SK-N-SH (cell line): ENCODE data around the gene CALN1.

Source experiments
- CTCF ChIP-seq: fragments of 200-600 bp; sonication (generic); IDR thresholded peaks from 2 replicates; pipeline ENCODE4 v1.6.1; 2017; ENCODE audit warnings: antibody characterized with exemption, mild to moderate bottlenecking, moderate library complexity
- FOSL2 ChIP-seq: IDR thresholded peaks from 2 replicates; pipeline ENCODE4 v1.4.0; 2012; ENCODE audit warnings: low read depth, mild to moderate bottlenecking, moderate library complexity, borderline replicate concordance
- FOXJ3 ChIP-seq: sonication (generic); formaldehyde crosslinking; IDR thresholded peaks from 2 replicates; pipeline ENCODE4 v1.5.1; 2020; ENCODE audit warnings: mild to moderate bottlenecking, missing genetic modification reagents
- GABPA ChIP-seq: IDR thresholded peaks from 2 replicates; pipeline ENCODE4 v1.4.0; 2012; ENCODE audit warnings: low read depth, mild to moderate bottlenecking
- JUND ChIP-seq: IDR thresholded peaks from 2 replicates; pipeline ENCODE4 v1.4.0; 2012
- MAX ChIP-seq: IDR thresholded peaks from 2 replicates; pipeline ENCODE4 v1.4.0; 2012; ENCODE audit warnings: low read depth
- POLR2AphosphoS5 ChIP-seq: IDR thresholded peaks from 2 replicates; pipeline ENCODE4 v1.6.1; 2012; ENCODE audit warnings: low read depth, low read length
- RAD21 ChIP-seq: IDR thresholded peaks from 2 replicates; pipeline ENCODE4 v1.6.1; 2012; ENCODE audit warnings: mild to moderate bottlenecking, low read length
- RCOR1 ChIP-seq: fragments of 150-350 bp; IDR thresholded peaks from 2 replicates; pipeline ENCODE4 v1.6.1; 2017; ENCODE audit warnings: antibody characterized with exemption, low read length
- RFX5 ChIP-seq: IDR thresholded peaks from 2 replicates; pipeline ENCODE4 v1.6.1; 2012; ENCODE audit warnings: mild to moderate bottlenecking, improper control_type of control experiment, low read length
- SIN3A ChIP-seq: IDR thresholded peaks from 2 replicates; pipeline ENCODE4 v1.6.1; 2012; ENCODE audit warnings: low read depth, mild to moderate bottlenecking, low read length, moderate library complexity, borderline replicate concordance

GRCh38 chr7:72337390-72338167 lies 74.6 kb downstream of the CALN1 start:
- TF ChIP-seq CTCF: no peak
- no peak for TF ChIP-seq MAX
- TF ChIP-seq SIN3A: no peak
- TF ChIP-seq GABPA: no peak
- no peak for TF ChIP-seq FOSL2
- TF ChIP-seq JUND: no peak
- no peak for TF ChIP-seq POLR2AphosphoS5
- TF ChIP-seq RAD21: no peak
- TF ChIP-seq FOXJ3: no peak
- TF ChIP-seq RFX5: no peak
- no peak for TF ChIP-seq RCOR1
